HG03135 (cell line): ENCODE data around the gene KHDRBS1.
"Not testable (repeated sequence)": the region's sequence is repeated elsewhere in the genome, so short reads cannot be mapped to it uniquely, and the experiment has no call there.

Experiments used
- ATAC-seq: cut with Tn5 transposase; IDR thresholded peaks from one replicate; pipeline ENCODE4 v1.9.1; 2021; ENCODE audit warnings: mild to moderate bottlenecking, moderate library complexity; ENCODE audit not compliant: unreplicated experiment

KHDRBS1 gene

GRCh38 chr1:32062867-32063230, 49.2 kb downstream of the KHDRBS1 start:
- ATAC-seq, result no peak

- no peak for ATAC-seq
Measured at GRCh38 chr1:32063261-32063681, 49.6 kb downstream of the KHDRBS1 start.

- not testable (repeated sequence) for ATAC-seq
Measured at GRCh38 chr1:32065613-32066488, 52.2 kb downstream of the KHDRBS1 start.

GRCh38 chr1:32066489-32066873, 52.8 kb downstream of the KHDRBS1 start:
- ATAC-seq, result no peak

GRCh38 chr1:32068957-32069588, 55.4 kb downstream of the KHDRBS1 start:
- no peak for ATAC-seq

- no peak for ATAC-seq
Measured at GRCh38 chr1:32071758-32072621, 58.3 kb downstream of the KHDRBS1 start.

GRCh38 chr1:32072622-32073298, 59.1 kb downstream of the KHDRBS1 start, which contains the start of gene TMEM39B:
TSS of gene TMEM39B (plus strand) at chr1:32072939. CDS start at chr1:32073048, 109 bp downstream.
- peak; percentile 87 for ATAC-seq

GRCh38 chr1:32073299-32074229, 59.9 kb downstream of the KHDRBS1 start:
- ATAC-seq, result peak; percentile 11

- ATAC-seq, result no peak
Measured at GRCh38 chr1:32074841-32075240, 61.2 kb downstream of the KHDRBS1 start.

GRCh38 chr1:32077451-32077850, 63.8 kb downstream of the KHDRBS1 start:
- no peak for ATAC-seq

- no peak for ATAC-seq
Measured at GRCh38 chr1:32082022-32082421, 68.4 kb downstream of the KHDRBS1 start.

- not testable (repeated sequence) for ATAC-seq
Measured at GRCh38 chr1:32086381-32086780, 72.7 kb downstream of the KHDRBS1 start.

GRCh38 chr1:32091176-32091575, 77.5 kb downstream of the KHDRBS1 start:
- no peak for ATAC-seq

GRCh38 chr1:32091591-32091990, 77.9 kb downstream of the KHDRBS1 start:
- ATAC-seq, result no peak
